ENCODE results near the gene PAX5. TPM values are rescaled to one million over a fixed set of nuclear protein-coding genes. Genes with fewer than 3 reads are reported as not detected.

The PAX5 gene
- total and polyA plus RNA-seq, 2 of the 13 experiments (the other 11 are each of a cell fraction or from before 2014, with no cell fraction given), result not detected

DNA sequence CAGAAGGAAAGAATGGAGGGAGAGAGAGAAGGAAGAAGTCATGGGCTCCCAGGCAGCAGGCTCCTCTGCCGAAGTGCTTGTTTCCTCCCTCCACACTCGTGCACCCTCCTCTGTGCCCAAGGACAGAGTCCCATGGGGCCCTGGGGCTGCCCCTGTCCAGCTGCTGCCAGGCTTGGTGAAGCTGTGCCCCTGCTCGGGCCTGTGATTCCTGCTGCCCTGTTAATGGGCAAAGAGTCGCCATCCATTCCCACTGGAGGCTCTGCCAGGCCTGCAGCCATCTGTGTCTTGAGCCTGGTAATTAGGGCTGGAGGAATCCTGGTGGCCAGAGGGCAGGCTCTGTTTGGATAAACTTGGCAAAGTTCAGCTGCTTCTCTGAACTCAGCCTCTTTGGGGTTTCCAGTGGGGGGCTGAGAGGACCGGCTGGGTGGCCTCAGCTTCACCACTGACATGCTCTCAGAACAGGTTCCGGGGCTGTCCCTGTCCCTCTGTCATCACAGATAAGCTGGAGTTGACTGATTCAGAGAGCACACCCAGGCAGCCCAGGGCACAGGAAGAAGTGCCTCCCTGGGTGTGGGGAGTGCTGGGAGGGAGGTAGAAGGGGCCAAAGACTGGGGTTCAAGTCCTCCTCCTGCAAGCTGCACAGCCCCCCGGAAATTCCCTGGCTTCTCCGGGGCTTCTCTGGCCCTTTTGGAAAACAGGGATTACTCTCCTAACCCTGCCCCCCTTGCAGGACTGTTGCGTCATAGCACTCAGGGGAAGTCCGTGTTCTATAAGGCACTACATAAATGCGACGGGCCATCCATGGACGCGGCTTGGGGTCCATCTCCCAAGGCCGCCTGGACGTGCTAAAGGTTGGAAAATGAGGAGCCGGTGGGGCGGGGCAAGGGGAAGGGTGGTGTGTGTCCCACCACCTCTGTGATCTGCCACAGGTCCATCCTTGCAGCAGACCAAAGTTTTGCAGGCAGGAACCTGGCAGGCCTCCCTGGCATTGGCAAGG, 154.8 kb downstream of the PAX5 start:
- POLR2A ChIA-PET, result no interaction called here
- CTCF ChIA-PET (ENCODE audit: low intra/inter-chr PET ratio, low total read pairs), result no interaction called here
- in situ Hi-C loops (cut with HindIII; ENCODE audit: extremely low pct_ligation_motif_present, low pct_unique_long_range_greater_than_20kb), result no loop called here

DNA sequence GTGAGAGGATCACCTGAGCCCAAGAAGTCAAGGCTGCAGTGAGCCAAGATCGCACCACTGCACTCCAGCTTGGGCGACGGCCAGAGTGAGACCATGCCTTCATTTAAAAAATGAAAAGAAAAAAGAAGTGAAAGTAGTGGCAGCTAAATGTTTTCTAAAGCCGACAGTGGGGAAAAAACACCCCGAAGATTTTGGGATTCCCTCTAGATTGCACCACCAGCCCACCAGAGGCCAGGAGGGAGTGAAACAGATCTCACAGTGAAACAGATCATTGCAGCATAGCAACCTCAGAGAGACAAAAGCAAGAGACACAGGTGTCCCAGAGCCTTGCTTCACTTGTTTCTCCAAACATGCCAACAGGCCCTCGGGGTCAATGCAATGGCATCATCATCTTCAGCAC, 156.8 kb downstream of the PAX5 start:
- 39% methylated on average over 6 of the region's 6 CpGs for WGBS (ENCODE audit: low lambda C conversion rate)
- CTCF ChIA-PET (ENCODE audit: low intra/inter-chr PET ratio, low total read pairs), result no interaction called here
- TF ChIP-seq, protein P1, sequence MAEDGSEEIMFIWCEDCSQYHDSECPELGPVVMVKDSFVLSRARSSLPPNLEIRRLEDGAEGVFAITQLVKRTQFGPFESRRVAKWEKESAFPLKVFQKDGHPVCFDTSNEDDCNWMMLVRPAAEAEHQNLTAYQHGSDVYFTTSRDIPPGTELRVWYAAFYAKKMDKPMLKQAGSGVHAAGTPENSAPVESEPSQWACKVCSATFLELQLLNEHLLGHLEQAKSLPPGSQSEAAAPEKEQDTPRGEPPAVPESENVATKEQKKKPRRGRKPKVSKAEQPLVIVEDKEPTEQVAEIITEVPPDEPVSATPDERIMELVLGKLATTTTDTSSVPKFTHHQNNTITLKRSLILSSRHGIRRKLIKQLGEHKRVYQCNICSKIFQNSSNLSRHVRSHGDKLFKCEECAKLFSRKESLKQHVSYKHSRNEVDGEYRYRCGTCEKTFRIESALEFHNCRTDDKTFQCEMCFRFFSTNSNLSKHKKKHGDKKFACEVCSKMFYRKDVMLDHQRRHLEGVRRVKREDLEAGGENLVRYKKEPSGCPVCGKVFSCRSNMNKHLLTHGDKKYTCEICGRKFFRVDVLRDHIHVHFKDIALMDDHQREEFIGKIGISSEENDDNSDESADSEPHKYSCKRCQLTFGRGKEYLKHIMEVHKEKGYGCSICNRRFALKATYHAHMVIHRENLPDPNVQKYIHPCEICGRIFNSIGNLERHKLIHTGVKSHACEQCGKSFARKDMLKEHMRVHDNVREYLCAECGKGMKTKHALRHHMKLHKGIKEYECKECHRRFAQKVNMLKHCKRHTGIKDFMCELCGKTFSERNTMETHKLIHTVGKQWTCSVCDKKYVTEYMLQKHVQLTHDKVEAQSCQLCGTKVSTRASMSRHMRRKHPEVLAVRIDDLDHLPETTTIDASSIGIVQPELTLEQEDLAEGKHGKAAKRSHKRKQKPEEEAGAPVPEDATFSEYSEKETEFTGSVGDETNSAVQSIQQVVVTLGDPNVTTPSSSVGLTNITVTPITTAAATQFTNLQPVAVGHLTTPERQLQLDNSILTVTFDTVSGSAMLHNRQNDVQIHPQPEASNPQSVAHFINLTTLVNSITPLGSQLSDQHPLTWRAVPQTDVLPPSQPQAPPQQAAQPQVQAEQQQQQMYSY (CRISPR knock-in tag; IDR thresholded peaks at IDR 0.05), result no peak
- TF ChIP-seq, protein P2, sequence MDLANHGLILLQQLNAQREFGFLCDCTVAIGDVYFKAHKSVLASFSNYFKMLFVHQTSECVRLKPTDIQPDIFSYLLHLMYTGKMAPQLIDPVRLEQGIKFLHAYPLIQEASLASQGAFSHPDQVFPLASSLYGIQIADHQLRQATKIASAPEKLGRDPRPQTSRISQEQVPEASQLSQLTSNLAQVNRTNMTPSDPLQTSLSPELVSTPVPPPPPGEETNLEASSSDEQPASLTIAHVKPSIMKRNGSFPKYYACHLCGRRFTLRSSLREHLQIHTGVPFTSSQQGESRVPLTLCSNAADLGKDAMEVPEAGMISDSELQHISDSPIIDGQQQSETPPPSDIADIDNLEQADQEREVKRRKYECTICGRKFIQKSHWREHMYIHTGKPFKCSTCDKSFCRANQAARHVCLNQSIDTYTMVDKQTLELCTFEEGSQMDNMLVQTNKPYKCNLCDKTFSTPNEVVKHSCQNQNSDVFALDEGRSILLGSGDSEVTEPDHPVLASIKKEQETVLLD (CRISPR knock-in tag; IDR thresholded peaks at IDR 0.05; ENCODE audit: low read depth), result no peak
- no peak for TF ChIP-seq RBM22 (optimal IDR thresholded peaks at IDR 0.05; ENCODE audit: low read length)
- TF ChIP-seq SP1 (IDR thresholded peaks at IDR 0.05), result no peak
- no peak for TF ChIP-seq SP1 (CRISPR knock-in tag; IDR thresholded peaks at IDR 0.05)
- no peak for TF ChIP-seq ZNF224 (CRISPR knock-in tag; IDR thresholded peaks at IDR 0.05)
- TF ChIP-seq, protein P3, sequence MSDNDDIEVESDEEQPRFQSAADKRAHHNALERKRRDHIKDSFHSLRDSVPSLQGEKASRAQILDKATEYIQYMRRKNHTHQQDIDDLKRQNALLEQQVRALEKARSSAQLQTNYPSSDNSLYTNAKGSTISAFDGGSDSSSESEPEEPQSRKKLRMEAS (IDR thresholded peaks at IDR 0.05), result no peak
- TF ChIP-seq TEAD2 (CRISPR knock-in tag; IDR thresholded peaks at IDR 0.05), result no peak
- Histone ChIP-seq H2AFZ (ENCODE audit: low read length) (no peak overlapping the region), H4K20me1 (ENCODE audit: insufficient read depth, low read length) (no peaks in the 10 kb centered on the region), H3K27ac (ENCODE audit: extremely low read length, insufficient read depth, low read length) (no peak overlapping the region), H3K27me3 (ENCODE audit: control insufficient read depth in 1 of 2, insufficient read depth in 2 of 2, low read length in 2 of 2) (peaks cover 5 to 61% of the 10 kb centered on the region in 2 experiments; a peak in 4 of 5 replicates), H3K9me3 (ENCODE audit: low read length) (peaks cover 5% of the 10 kb centered on the region; the same call in 1 of the 2 replicates), H3K4me3 (replicated peaks in 1 of 3; ENCODE audit: insufficient read depth in 1 of 3, low read depth in 2 of 3, low read length in 3 of 3) (no peak overlapping the region), H3K4me1 (ENCODE audit: insufficient read depth, low read length) (peaks cover 22% of the 10 kb centered on the region), H3K9ac (ENCODE audit: insufficient read depth, low read depth, low read length) (no peak overlapping the region), H3K79me2 (ENCODE audit: insufficient read depth, low read length) (no peaks in the 10 kb centered on the region), H3K36me3 (replicated peaks in 1 of 2; ENCODE audit: control insufficient read depth in 1 of 2, insufficient read depth in 2 of 2, low read length in 2 of 2) (no peaks in the 10 kb centered on the region), H3K4me2 (ENCODE audit: low read depth, low read length) (no peak overlapping the region)
- BruUV-seq (replicated peaks), result no TSS peak
- DNase-seq (ENCODE audit: low spot score) (no peak), ATAC-seq (no peak), FAIRE-seq (no peak)
- intact Hi-C loops (cut with micrococcal nuclease; ENCODE audit: unreplicated experiment), result no loop called here
- POLR2A ChIA-PET, result no interaction called here
- in situ Hi-C loops (cut with HindIII; ENCODE audit: extremely low pct_ligation_motif_present, low pct_unique_long_range_greater_than_20kb), result no loop called here

More for the DNA sequence above, 154.8 kb downstream of the PAX5 start:
- Histone ChIP-seq H3K27me3 (ENCODE audit: control insufficient read depth in 1 of 2, insufficient read depth in 2 of 2, low read length in 2 of 2) (peaks cover 5 to 59% of the 10 kb centered on the region in 2 experiments; a peak in 4 of 5 replicates), H4K20me1 (ENCODE audit: insufficient read depth, low read length) (no peaks in the 10 kb centered on the region), H3K4me3 (replicated peaks in 1 of 3; ENCODE audit: insufficient read depth in 1 of 3, low read depth in 2 of 3, low read length in 3 of 3) (no peak overlapping the region; a peak in 1 of 6 replicates), H3K9ac (ENCODE audit: insufficient read depth, low read depth, low read length) (no peak overlapping the region), H3K4me1 (ENCODE audit: insufficient read depth, low read length) (peaks cover 12% of the 10 kb centered on the region; the same call in 1 of the 2 replicates), H3K79me2 (ENCODE audit: insufficient read depth, low read length) (no peaks in the 10 kb centered on the region), H3K4me2 (ENCODE audit: low read depth, low read length) (no peak overlapping the region), H3K36me3 (replicated peaks in 1 of 2; ENCODE audit: control insufficient read depth in 1 of 2, insufficient read depth in 2 of 2, low read length in 2 of 2) (no peaks in the 10 kb centered on the region), H2AFZ (ENCODE audit: low read length) (no peak overlapping the region), H3K9me3 (ENCODE audit: low read length) (peaks cover 5% of the 10 kb centered on the region; the same call in 1 of the 2 replicates), H3K27ac (ENCODE audit: extremely low read length, insufficient read depth, low read length) (no peak overlapping the region)
- WGBS (ENCODE audit: low lambda C conversion rate), result 14% methylated on average over 5 of the region's 18 CpGs
- intact Hi-C loops (cut with micrococcal nuclease; ENCODE audit: unreplicated experiment), result no loop called here
- FAIRE-seq (no peak), ATAC-seq (peak; percentile 64), DNase-seq (ENCODE audit: low spot score) (no peak)
- no TSS peak for BruUV-seq (replicated peaks)
- TF ChIP-seq CEBPG (CRISPR knock-in tag; IDR thresholded peaks at IDR 0.05) (peak; percentile 61), HNRNPL (IDR thresholded peaks at IDR 0.05; ENCODE audit: low read depth, low read length) (0 out of 2 replicates have a peak, but pooled peaks have one; percentile 35), ZNF550 (CRISPR knock-in tag; IDR thresholded peaks at IDR 0.05; ENCODE audit: borderline replicate concordance) (no peak), CEBPB (IDR thresholded peaks at IDR 0.05; ENCODE audit: borderline replicate concordance, low read depth, low read length) (peak; percentile 83; the same call in 1 of the 2 replicates)

Measured in HepG2 (cell line).